ENCODE data around the gene FHAD1.
"Not testable (repeated sequence)": the region's sequence is repeated elsewhere in the genome, so short reads cannot be mapped to it uniquely, and the experiment has no call there.

DNA sequence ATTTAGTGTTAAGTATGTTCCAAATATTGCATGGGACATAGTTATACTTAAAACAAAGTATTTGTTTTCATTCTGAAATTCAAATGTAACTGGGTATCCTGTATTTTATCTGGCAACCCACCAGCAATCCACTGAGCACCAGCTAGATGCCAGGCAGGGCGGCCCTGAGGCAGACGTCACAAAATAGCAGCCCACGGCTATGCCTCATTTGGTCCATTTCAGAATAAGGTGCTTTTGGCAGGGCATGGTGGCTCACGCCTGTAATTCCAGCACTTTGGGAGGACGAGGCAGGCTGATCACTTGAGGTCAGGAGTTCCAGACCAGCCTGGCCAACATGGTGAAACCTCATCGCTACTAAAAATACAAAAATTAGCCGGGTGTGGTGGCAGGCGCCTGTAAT, 142.8 kb downstream of the FHAD1 start:
- not testable (repeated sequence) for TF ChIP-seq ZNF781 (CRISPR knock-in tag; IDR thresholded peaks at IDR 0.05; ENCODE audit: borderline replicate concordance, not compliant biosample characterization); SP2 (CRISPR knock-in tag; IDR thresholded peaks at IDR 0.05); HOXA9 (CRISPR knock-in tag; IDR thresholded peaks at IDR 0.05; ENCODE audit: borderline replicate concordance); SP1 (IDR thresholded peaks at IDR 0.05); SP1 (CRISPR knock-in tag; IDR thresholded peaks at IDR 0.05); CHD2 (IDR thresholded peaks at IDR 0.05; ENCODE audit: low read depth, low read length)
- TF ChIP-seq, protein P1, sequence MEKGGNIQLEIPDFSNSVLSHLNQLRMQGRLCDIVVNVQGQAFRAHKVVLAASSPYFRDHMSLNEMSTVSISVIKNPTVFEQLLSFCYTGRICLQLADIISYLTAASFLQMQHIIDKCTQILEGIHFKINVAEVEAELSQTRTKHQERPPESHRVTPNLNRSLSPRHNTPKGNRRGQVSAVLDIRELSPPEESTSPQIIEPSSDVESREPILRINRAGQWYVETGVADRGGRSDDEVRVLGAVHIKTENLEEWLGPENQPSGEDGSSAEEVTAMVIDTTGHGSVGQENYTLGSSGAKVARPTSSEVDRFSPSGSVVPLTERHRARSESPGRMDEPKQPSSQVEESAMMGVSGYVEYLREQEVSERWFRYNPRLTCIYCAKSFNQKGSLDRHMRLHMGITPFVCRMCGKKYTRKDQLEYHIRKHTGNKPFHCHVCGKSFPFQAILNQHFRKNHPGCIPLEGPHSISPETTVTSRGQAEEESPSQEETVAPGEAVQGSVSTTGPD (CRISPR knock-in tag; IDR thresholded peaks at IDR 0.05), result not testable (repeated sequence)
- TF ChIP-seq, protein P2, sequence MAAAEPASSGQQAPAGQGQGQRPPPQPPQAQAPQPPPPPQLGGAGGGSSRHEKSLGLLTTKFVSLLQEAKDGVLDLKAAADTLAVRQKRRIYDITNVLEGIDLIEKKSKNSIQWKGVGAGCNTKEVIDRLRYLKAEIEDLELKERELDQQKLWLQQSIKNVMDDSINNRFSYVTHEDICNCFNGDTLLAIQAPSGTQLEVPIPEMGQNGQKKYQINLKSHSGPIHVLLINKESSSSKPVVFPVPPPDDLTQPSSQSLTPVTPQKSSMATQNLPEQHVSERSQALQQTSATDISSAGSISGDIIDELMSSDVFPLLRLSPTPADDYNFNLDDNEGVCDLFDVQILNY (CRISPR knock-in tag; conservative IDR thresholded peaks at IDR 0.05), result not testable (repeated sequence)

Measured in HepG2 (cell line).